GM12878 (cell line): ENCODE results near the gene TMEM30A. TPM values are rescaled to one million over a fixed set of nuclear protein-coding genes. Genes with fewer than 3 reads are reported as not detected.

ENCODE experiments used
- BHLHE40 ChIP-seq, 2 experiments: fragments of 450-650 bp in 1 of 2; IDR thresholded peaks; 2 replicates each; pipeline ENCODE4 v1.6.1; 2011 to 2017; ENCODE audit warnings: low read depth in 2 of 2, borderline replicate concordance in 1 of 2, improper control_type of control experiment in 1 of 2, low read length in 1 of 2, mild to moderate bottlenecking in 1 of 2
- CBX3 ChIP-seq: fragments of 200-600 bp; sonication (generic); IDR thresholded peaks from 2 replicates; pipeline ENCODE4 v1.6.1; 2016; ENCODE audit warnings: low read depth, borderline replicate concordance
- CBX5 ChIP-seq: sonication (generic); IDR thresholded peaks from 2 replicates; pipeline ENCODE4 v1.6.1; 2016; ENCODE audit warnings: low read depth, moderate library complexity, mild to moderate bottlenecking, inconsistent platforms
- CTCF ChIP-seq, 3 experiments: IDR thresholded peaks in 2 of 3; conservative IDR thresholded peaks in 1 of 3; 2 replicates each; pipeline ENCODE4 v1.5.1; 2011; ENCODE audit warnings: low read depth in 3 of 3, low read length in 3 of 3, mild to moderate bottlenecking in 3 of 3, control low read depth in 2 of 3, moderate library complexity in 2 of 3, inconsistent platforms in 1 of 3, mixed read lengths in 1 of 3; ENCODE audit not compliant: control insufficient read depth in 2 of 3, insufficient read depth in 1 of 3; ENCODE audit errors: extremely low read depth in 1 of 3
- EED ChIP-seq: sonication (generic); IDR thresholded peaks from 2 replicates; pipeline ENCODE4 v1.6.1; 2016; ENCODE audit warnings: antibody characterized with exemption, low read depth
- HDGF ChIP-seq: fragments of 450-650 bp; IDR thresholded peaks from 2 replicates; pipeline ENCODE4 v1.6.1; 2016; ENCODE audit warnings: antibody characterized with exemption
- IKZF2 ChIP-seq, 2 experiments: fragments of 450-650 bp; IDR thresholded peaks; 2 replicates each; pipeline ENCODE4 v1.6.1; 2017; ENCODE audit warnings: mild to moderate bottlenecking in 2 of 2, moderate library complexity in 2 of 2
- MTA2 ChIP-seq: fragments of 450-650 bp; IDR thresholded peaks from 2 replicates; pipeline ENCODE4 v1.6.1; 2016; ENCODE audit warnings: low read depth, mild to moderate bottlenecking, moderate library complexity
- MXI1 ChIP-seq: fragments of 150-350 bp; IDR thresholded peaks from 2 replicates; pipeline ENCODE4 v1.6.1; 2011; ENCODE audit warnings: low read depth, mild to moderate bottlenecking, inconsistent platforms, low read length, improper control_type of control experiment
- NFIC ChIP-seq: IDR thresholded peaks from 2 replicates; pipeline ENCODE4 v1.6.1; 2012; ENCODE audit warnings: low read depth, mild to moderate bottlenecking, inconsistent platforms, low read length, moderate library complexity
- NKRF ChIP-seq: fragments of 450-650 bp; conservative IDR thresholded peaks from 2 replicates; pipeline ENCODE4 v1.6.1; 2017; ENCODE audit warnings: mild to moderate bottlenecking, moderate library complexity
- NRF1 ChIP-seq: conservative IDR thresholded peaks from 2 replicates; pipeline ENCODE4 v1.6.1; 2011; ENCODE audit warnings: mild to moderate bottlenecking, low read depth, low read length, improper control_type of control experiment
- PAX8 ChIP-seq: fragments of 450-650 bp; IDR thresholded peaks from 2 replicates; pipeline ENCODE4 v1.6.1; 2017; ENCODE audit warnings: mild to moderate bottlenecking, moderate library complexity
- POU2F2 ChIP-seq: IDR thresholded peaks from 3 replicates; pipeline ENCODE4 v1.6.1; 2011; ENCODE audit warnings: low read depth, mild to moderate bottlenecking, low read length, borderline replicate concordance
- RB1 ChIP-seq: fragments of 450-650 bp; formaldehyde crosslinking; IDR thresholded peaks from 2 replicates; pipeline ENCODE4 v1.6.1; 2017; ENCODE audit warnings: mild to moderate bottlenecking, borderline replicate concordance
- RELA ChIP-seq: fragments of 450-650 bp; IDR thresholded peaks from 2 replicates; pipeline ENCODE4 v1.8.0; 2014; ENCODE audit warnings: borderline replicate concordance; ENCODE audit not compliant: partially characterized antibody
- SREBF1 ChIP-seq: IDR thresholded peaks from 2 replicates; pipeline ENCODE4 v1.6.1; 2012; ENCODE audit warnings: mild to moderate bottlenecking, low read length
- TCF12 ChIP-seq: IDR thresholded peaks from 2 replicates; pipeline ENCODE4 v1.6.1; 2011; ENCODE audit warnings: low read depth, mild to moderate bottlenecking, low read length
- TCF7 ChIP-seq: IDR thresholded peaks from 2 replicates; pipeline ENCODE4 v1.6.1; 2014; ENCODE audit warnings: antibody characterized with exemption, borderline replicate concordance
- WRNIP1 ChIP-seq: IDR thresholded peaks from 2 replicates; pipeline ENCODE4 v1.6.1; 2011; ENCODE audit warnings: low read depth, low read length, improper control_type of control experiment, borderline replicate concordance
- ZNF207 ChIP-seq: fragments of 450-650 bp; IDR thresholded peaks from 2 replicates; pipeline ENCODE4 v1.6.1; 2014; ENCODE audit warnings: antibody characterized with exemption, mild to moderate bottlenecking, borderline replicate concordance
- polyA plus RNA-seq, 11 experiments: library from polyadenylated mRNA; depleted of rRNA in 4 of 11; unstranded in 6 of 11; stranded (reverse) in 5 of 11; fragments of >200 nt; fragmentation: Nextera tagmentation in 4 of 11; fragmentation: Illumina TruSeq in 1 of 11; extraction: Ambion mirVana in 4 of 11; extraction: Trizol in 1 of 11; gene quantifications; 1 replicate in 1 of 11; 2 replicates in 10 of 11; pipeline versions ENCODE4 v1.2.1 to v1.2.3, GENCODE V29; 2011 to 2016; ENCODE audit warnings: inconsistent platforms in 2 of 11, missing spikeins in 2 of 11, low read depth in 1 of 11
- total RNA-seq, 4 experiments: library from RNA; depleted of rRNA in 3 of 4; stranded (reverse); fragments of >200 nt in 3 of 4; fragmentation: Illumina TruSeq in 1 of 4; extraction: Trizol in 1 of 4; gene quantifications; 2 replicates each; pipeline versions ENCODE4 v1.2.1 to v1.2.3, GENCODE V29; 2013 to 2021
- TF ChIP-seq, protein P1 (sequence below): fragments of 450-650 bp; IDR thresholded peaks from 2 replicates; pipeline ENCODE4 v1.6.1; 2018; ENCODE audit warnings: borderline replicate concordance, mild to moderate bottlenecking; ENCODE audit not compliant: partially characterized antibody
- TF ChIP-seq, protein P2 (sequence below): IDR thresholded peaks from 2 replicates; pipeline ENCODE4 v1.6.1; 2012; ENCODE audit warnings: low read length, inconsistent platforms

The TMEM30A gene
- total and polyA plus RNA-seq, 10 of the 15 experiments (the other 5 are each of a cell fraction or from before 2014, with no cell fraction given), result 11.9 to 61.6 (median 43.2) TPM

- TF ChIP-seq MXI1 (peak; percentile 66; the same call in 1 of the 2 replicates), BHLHE40 (IDR thresholded peaks at IDR 0.05; ENCODE audit: borderline replicate concordance in 1 of 2, low read depth in 2 of 2, low read length in 1 of 2) (peak; percentile 15 to 76; a peak in 1 of 4 replicates), TCF7 (no peak), ZNF207 (peak; percentile 66), IKZF2 (IDR thresholded peaks at IDR 0.05) (peak; percentile 100), POU2F2 (peak; percentile 74; the same call in 2 of the 3 replicates), TCF12 (peak; percentile 75), WRNIP1 (0 out of 2 replicates have a peak, but pooled peaks have one; percentile 94), CBX5 (0 out of 2 replicates have a peak, but pooled peaks have one; percentile 24), NKRF (no peak; the same call in none of the 2 replicates), RELA (no peak), SREBF1 (no peak), PAX8 (no peak), CBX3 (no peak), MTA2 (no peak), CTCF (IDR thresholded peaks at IDR 0.05 in 2 of 3, conservative IDR thresholded peaks at IDR 0.05 in 1 of 3; ENCODE audit: control insufficient read depth in 2 of 3, extremely low read depth in 1 of 3, insufficient read depth in 1 of 3, low read depth in 3 of 3, low read length in 3 of 3) (no peak), HDGF (peak; percentile 100), RB1 (peak; percentile 56; the same call in 1 of the 2 replicates), EED (peak; percentile 100), NRF1 (0 out of 2 replicates have a peak, but pooled peaks have one; percentile 27), NFIC (no peak)
- TF ChIP-seq, protein P1, sequence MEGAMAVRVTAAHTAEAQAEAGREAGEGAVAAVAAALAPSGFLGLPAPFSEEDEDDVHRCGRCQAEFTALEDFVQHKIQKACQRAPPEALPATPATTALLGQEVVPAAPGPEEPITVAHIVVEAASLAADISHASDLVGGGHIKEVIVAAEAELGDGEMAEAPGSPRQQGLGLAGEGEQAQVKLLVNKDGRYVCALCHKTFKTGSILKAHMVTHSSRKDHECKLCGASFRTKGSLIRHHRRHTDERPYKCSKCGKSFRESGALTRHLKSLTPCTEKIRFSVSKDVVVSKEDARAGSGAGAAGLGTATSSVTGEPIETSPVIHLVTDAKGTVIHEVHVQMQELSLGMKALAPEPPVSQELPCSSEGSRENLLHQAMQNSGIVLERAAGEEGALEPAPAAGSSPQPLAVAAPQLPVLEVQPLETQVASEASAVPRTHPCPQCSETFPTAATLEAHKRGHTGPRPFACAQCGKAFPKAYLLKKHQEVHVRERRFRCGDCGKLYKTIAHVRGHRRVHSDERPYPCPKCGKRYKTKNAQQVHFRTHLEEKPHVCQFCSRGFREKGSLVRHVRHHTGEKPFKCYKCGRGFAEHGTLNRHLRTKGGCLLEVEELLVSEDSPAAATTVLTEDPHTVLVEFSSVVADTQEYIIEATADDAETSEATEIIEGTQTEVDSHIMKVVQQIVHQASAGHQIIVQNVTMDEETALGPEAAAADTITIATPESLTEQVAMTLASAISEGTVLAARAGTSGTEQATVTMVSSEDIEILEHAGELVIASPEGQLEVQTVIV, result peak; percentile 51
- TF ChIP-seq, protein P2, sequence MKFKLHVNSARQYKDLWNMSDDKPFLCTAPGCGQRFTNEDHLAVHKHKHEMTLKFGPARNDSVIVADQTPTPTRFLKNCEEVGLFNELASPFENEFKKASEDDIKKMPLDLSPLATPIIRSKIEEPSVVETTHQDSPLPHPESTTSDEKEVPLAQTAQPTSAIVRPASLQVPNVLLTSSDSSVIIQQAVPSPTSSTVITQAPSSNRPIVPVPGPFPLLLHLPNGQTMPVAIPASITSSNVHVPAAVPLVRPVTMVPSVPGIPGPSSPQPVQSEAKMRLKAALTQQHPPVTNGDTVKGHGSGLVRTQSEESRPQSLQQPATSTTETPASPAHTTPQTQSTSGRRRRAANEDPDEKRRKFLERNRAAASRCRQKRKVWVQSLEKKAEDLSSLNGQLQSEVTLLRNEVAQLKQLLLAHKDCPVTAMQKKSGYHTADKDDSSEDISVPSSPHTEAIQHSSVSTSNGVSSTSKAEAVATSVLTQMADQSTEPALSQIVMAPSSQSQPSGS, result no peak
These were observed at the start of gene TMEM30A (continued) for GRCh38 chr6:75284632-75285282.
